Stimulated activated CD4-positive, alpha-beta T cell treated with anti-CD3 and anti-CD28 coated beads, TNF-alpha, amount 100 ng/mL, for 1 hour (primary cell): ENCODE measurements around the gene TMEM61.
"Not testable (repeated sequence)": the region's sequence is repeated elsewhere in the genome, so short reads cannot be mapped to it uniquely, and the experiment has no call there.

Source experiments
- DNase-seq, 3 donors: peaks; one replicate each; pipeline ENCODE4 v3.0.0-alpha.2; 2020; ENCODE audit warnings: low read depth in 3 of 3, low spot score in 1 of 3

Gene TMEM61

GRCh38 chr1:54959241-54959640, 21.2 kb upstream of the TMEM61 start:
- DNase-seq, result no peak

- no peak for DNase-seq
Measured at GRCh38 chr1:54962612-54963395, 17.6 kb upstream of the TMEM61 start.

- not testable (repeated sequence) for DNase-seq
Measured at GRCh38 chr1:54963829-54964228, 16.6 kb upstream of the TMEM61 start.

- no peak for DNase-seq
Measured at GRCh38 chr1:54965624-54966340, 14.6 kb upstream of the TMEM61 start.

DNA sequence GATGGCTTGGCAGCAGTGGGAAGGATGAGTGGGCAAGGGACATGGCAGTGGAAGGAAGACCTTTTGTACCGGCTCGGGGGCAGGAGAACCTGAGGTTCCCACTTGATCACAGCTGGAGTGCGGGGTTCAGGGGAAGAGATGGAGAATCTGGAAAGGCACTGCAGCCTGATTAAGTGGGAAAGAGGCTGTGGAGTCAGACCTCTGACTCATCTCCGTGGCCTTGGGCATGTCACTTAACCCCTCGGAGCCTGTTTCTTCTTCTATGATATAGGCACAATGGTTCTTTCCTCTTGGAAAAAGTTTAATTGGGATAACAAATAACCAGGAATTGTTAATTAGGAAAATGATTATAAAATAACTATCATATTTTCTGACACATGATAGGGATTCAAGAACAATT, 13.1 kb upstream of the TMEM61 start:
- DNase-seq, result no peak

DNA sequence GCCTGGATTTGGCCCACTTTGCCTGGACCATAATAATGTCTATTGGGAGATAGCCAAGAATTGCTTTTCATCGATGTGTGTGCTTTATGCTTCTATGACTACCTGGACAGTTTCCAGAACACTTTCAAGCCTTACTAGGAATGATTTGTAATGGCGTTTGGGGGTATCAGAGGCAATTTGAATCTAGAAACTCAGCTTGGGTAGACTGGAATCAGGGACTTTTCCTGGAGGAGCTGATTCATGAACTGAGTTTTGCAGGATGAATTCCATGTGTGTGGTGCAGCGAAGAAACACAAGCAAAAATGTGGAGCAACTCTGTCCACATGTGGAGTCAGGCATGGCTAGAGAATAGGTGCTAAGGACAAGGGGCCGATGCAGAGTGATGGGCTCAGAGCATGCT, 11.9 kb upstream of the TMEM61 start:
- DNase-seq, result no peak

DNA sequence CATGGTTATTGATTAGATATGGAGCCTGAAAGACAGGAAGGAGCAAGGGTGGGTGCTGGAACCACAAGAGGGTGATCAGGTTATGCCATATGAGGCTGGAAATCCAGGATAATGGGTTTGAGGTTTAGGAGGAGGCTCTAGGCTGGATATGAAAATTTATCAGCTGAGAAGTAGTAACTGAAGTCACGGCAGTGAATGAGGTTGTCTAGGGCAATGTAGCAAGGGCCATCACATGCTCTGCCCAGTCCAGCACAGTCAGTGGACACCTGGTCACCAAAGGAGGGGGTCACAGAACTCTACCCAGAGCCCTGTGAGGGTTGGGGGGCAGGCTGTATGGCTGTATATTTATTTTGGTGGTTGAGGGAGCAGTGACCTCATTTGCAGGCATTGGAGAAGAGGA, 10.5 kb upstream of the TMEM61 start:
- DNase-seq, result no peak

GRCh38 chr1:54970901-54971300, 9.5 kb upstream of the TMEM61 start:
- DNase-seq, result no peak

DNA sequence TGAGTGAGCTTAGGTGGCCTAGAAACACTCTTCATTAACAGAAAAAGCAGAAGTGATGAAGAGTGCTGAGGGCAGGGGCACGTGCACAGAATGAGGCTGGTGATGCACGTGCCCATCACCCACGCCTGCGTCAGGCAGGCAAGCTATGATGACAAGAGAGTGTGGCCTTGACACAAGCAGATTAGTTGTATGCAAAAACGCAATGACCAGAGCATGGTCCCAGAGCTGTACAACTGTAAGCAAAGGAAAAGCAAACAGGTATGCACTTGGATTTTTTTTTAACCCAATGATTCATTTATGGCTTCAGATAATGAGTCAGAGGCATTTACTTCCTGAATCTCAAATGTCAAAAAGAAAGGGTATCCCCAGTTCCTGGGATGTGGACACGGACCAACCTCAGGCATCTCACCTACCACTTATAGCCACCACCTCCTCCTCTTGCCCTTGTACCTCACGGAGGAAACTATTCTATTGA, 9.1 kb upstream of the TMEM61 start:
- no peak for DNase-seq

DNA sequence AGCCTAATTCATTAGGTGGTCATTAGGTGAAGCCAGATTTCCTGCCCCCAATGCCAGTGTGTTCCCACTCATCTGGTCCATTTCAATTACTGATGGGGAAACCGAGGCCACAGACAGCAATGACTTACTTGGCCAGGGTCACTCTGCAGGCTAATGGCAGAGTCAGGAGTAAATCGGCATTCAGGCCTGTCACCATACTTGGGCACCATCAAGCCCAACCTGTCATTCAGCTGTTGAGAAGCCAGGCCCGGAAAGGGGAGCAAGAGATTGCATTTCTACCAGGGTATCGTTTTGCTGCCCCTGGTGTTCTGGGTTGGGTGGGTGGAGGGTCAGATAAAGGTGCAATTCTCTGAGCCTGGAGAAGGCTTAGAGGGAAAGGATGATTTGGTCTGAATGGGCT, 8.0 kb upstream of the TMEM61 start:
- no peak for DNase-seq

DNA sequence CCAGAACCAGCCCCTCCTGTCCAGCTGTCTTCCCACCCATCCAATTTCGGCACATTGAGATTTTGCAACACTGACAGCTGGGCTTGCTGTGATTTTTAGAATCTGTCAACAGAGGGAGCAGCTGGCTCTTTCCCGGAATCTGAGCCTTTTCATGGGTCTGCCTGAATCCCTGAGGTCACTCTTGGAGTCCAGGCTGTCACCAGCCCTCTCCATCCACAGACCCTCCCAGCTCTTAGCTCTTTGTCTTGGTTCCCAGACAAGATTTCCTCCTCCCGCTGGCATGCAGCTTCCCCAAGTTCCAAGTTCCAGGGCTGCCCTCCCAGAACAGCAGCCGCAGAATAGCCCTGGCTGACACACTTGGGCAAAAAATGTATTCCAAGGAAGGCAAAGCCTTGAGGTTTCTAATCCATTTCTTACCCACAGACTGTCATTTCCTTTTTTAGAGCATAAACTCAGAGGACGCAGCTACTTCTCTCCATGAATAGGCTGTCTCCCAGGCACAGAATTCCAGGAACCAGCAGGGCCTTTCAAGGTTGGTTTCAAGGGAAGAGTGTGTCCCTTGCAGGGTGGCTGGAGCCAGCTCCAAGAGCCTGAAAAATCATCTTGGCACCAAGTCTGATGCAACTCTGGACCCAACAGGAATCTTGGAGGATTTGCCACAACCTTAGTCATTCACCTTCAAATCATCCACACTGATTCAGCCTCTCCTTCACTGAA, 7.1 kb upstream of the TMEM61 start:
- DNase-seq, result no peak

DNA sequence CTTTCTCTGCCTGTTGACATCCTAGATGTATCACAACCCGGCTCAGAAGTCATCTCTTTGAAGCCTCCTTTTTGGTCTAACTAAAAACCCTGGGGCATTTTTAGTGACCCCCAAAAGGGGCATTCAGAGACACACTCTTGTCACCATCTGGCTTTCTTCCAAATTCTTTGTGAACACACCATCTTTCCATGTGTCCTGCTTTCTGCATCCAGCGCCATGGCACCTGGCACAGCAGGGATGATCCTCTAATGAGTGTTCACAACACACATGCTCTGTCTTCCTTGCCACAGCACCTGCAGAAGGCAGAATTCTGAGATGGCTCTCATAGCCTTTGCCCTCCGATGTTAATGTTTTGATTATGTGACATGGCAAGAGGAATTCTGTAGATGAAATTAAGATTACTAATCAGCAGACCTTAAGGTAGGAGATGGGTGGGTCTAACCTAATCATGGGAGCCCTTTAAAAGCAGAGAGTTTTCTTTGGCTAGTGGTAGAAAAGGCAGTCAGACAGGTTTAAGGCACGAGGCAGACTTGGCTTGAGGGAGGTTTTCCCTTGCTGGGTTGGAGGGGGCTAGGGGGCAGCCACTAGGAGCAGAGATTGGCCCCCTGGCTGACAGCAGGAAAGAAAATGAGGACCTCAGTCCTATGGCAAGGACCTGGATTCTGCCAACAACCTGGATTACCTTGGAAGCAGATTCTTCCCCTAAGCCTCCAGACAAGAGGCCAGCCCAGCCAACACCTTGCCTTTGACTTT, 4.9 kb upstream of the TMEM61 start:
- no peak for DNase-seq

GRCh38 chr1:54976747-54977146, 3.7 kb upstream of the TMEM61 start:
- no peak for DNase-seq

- DNase-seq, result no peak
Measured at GRCh38 chr1:54977533-54978297, 2.7 kb upstream of the TMEM61 start.

- DNase-seq, result no peak
Measured at GRCh38 chr1:54978528-54979326, 1.7 kb upstream of the TMEM61 start.

DNA sequence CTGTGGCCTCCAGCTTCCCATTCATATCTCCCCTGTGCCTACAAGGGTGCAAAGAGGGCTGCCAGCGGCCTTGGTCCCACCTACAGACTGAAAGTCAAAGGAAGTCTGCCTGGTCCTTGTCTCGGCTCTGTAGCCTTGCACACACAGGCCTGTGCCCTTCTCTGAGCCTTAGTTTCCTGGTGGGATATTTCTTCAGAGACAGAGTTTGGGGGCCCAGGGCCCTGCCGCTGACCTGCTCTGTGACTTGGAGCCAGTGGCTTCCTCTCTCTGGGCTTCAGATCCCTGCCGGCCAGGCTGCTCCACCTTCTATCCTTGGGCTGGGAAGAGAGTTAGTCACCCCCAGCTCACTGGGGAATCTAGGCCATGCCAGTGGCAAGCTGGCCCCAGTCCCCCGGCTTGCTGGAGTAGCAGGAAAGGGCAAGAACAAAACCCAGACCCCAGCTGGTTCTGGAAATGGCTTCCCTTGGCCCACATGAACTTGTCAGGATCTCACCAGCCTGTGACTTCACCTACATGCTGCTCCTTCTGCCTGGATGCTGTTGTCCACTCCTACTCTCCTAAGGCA, 1.0 kb upstream of the TMEM61 start:
- no peak for DNase-seq

DNA sequence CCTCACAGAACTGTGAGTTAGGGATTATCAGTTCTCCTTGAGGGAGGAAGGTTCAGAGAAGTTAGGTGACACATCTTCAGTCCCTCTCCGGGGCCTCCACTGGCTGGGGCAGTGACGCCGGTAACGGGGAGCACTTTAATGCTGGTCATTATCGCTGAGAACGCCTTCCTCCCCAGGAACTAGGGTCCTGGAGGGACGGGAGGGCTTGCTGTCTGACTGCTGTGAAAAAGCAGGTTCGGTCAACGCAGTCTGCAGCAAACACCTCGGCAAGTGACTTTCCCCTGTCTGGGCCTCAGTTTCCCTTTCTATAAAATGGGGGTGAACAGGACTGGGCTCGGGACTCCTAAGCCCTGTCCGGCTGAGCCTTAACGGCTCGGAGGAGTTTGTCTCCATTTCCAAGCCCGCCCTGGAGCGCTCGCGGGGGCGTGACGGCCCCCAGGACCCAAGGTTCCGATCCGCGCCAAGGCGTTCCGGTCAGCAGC, 341 bp upstream of the TMEM61 start:
- no peak for DNase-seq

DNA sequence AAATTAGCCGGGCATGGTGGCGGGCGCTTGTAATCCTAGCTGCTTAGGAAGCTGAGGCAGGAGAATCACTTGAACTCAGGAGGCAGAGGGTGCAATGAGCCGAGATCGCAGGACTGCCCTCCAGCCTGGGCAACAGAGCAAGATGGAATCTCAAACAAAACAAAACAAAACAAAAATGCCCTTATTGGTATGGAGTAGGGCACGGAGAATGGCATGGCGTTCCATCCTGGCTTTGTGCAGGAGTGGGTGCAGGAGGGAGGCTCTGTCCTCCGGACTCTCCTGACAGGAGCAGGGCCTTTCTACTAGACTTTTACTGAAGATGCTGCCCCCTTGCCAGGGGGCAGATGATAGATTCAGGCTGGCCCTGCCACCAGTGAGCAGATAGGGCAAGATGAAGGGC, 1.0 kb downstream of the TMEM61 start:
- no peak for DNase-seq

GRCh38 chr1:54982739-54983138, 2.3 kb downstream of the TMEM61 start:
- DNase-seq, result no peak
